ENCODE data around the gene WRNIP1.
"Not testable (repeated sequence)": the region's sequence is repeated elsewhere in the genome, so short reads cannot be mapped to it uniquely, and the experiment has no call there.

The WRNIP1 gene

DNA sequence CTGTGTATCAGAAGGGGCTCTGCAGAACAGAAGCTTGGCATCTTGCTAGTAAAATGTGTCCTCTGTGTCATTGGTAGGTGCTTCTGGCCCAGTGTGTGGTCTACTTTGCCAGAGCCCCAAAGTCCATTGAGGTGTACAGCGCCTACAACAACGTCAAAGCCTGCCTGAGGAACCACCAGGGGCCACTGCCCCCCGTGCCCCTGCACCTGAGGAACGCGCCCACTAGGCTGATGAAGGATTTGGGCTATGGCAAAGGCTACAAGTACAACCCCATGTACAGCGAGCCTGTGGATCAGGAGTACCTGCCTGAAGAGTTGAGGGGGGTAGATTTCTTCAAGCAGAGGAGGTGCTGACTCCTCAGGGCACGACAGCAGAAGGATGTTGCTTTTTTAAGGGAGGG is 19.7 kb downstream of the WRNIP1 start:
- DNase-seq (ENCODE audit: low read depth), result no peak

DNA sequence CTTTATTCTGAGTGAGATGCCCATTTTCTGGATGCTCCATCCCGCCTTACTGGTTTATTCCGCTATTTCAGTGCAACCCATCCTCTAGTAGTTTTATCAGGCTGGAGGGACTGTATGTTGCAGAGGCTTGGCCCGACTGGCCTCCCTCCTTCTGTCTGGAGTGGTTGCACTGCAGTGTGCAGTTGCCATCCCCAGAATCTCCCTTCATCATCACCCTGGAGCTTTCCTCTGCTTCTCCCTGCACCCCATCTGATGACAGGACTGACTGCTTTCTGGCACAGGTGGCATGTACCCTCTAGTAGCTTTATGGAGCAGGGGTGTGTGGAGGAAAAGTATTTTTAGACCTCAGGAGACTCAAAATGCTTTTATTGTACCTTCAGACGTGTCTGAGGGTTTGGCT is 21.1 kb downstream of the WRNIP1 start:
- no peak for DNase-seq (ENCODE audit: low read depth)

DNA sequence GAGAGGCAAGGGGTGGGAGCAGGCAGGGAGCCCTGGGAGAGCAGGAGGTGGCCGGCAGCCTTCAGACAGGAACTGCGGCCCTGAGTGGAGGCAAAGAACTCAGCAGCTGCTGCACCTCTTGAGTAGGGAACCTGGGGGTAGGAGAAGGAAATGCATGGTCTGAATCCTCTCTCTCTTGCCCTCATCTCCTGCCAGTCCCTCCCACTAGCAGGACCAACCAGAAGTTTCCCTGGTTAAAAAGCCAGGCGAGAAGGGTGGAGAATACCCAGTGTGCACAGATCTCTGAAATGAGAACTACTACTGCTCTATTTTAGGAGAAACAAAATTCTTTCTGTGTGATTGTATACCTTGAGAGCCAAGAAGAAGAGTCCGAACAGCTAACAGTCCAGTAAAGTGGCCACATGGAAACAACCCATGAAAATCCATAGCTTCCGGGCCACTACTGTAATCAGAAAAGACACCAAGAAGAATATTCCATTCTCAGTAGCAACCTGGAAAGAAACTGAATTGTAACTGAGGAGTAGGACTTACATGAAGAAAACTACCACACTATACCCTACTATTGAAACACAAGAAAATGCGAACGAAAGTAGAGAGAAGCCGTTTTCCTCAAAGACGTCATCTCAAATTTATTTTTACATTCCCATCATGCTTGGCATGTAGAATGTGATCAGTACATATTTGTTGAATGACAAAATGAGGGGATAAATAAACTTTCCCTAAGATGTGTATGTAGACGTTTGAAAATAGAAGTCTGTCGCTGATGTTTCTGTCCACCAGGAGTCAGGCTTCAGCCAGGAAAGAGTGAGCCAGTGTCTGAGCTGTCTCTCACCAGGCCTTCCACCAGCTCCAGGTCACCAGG is 25.6 kb downstream of the WRNIP1 start:
- peak; percentile 88 for DNase-seq (ENCODE audit: low read depth)

DNA sequence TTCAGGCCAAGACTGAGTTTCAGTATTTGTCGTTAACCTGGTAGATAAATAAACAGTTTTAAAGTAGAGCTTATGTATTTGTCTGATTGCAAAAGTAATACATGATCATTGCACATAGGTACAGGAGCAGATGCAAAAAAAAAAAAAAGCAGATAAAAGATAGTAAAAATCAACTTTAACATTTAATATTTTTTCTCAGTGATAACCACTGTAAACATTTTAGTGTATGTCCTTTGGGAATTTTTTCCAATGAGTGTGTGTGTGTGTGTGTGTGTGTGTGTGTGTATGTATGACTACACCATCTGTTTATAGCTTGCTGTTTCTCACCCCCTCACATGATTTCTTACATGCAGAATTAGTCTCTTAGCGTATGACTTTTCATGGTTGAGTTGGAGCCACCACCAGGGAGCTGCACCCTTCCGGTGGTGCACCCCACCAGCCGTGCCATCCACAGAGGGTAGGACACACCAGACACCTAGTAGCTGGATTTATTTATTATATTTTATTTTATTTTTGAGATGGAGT is 26.3 kb downstream of the WRNIP1 start:
- DNase-seq (ENCODE audit: low read depth), result no peak

DNA sequence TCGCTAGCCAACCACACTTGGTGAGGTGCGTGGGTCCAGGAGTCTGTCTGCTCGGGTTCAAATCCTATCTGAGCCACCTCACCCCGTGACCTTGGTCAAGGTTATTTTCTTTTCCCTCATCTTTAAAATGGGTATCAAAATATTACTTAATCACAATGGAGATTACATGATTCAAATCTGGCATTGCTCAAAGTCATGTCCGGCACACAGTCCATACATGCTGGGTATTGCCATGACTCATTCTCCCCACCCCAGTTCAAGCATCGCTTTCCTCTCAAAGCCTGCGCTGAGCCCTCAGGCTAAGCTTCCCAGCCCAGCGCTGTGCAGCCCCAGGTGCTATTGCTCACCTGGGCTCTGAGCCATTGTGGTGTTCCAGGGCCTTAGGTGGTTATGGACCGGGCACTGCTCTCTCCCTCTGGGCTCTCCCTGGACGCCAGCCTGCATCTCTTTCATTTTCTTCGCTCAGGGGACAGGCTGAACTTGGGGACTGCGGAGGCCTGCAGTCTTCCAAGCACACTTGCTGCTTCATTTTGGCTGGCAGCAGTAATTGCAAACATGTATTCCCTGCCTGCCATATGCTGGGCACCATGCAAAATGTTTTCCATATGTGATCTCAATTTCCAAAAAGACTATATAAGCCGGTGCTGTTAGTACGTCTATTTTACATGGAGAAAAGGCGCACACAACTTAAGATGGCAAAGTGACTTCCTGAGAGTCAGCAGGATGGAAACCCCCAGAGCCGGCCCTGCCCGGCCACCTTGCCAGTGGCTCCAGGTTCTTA is 27.3 kb downstream of the WRNIP1 start:
- peak; percentile 42 for DNase-seq (ENCODE audit: low read depth)

DNA sequence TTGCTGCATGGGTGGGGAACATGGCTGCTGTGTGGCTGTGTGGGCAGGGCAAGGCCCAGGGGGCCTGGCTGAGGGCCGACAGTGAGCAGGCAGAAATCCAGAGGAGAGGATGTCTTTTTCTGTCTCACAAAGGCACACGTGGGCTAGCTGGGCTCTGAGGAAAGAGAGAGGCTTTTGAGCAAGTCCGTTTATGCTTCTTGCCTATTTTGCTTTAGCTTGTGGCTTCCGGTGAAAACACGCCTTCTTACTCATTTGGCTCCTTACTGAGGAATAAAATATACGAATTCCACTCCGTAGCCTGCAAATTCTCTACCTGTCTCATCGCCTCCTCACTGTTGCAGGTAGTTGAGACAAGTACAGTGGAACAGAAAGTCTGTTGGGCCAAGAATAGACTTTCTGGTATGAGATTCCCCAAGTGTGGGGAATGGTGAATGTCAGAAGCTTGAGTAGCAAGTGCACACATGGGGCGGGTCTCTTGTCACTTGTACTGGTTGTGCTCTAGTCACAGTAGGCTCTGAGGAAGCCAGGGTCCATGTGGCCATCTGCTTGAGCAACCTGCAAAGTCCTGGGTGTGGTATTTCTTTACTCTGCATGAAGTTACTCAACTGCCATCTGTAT is 28.4 kb downstream of the WRNIP1 start:
- no peak for DNase-seq (ENCODE audit: low read depth)

DNA sequence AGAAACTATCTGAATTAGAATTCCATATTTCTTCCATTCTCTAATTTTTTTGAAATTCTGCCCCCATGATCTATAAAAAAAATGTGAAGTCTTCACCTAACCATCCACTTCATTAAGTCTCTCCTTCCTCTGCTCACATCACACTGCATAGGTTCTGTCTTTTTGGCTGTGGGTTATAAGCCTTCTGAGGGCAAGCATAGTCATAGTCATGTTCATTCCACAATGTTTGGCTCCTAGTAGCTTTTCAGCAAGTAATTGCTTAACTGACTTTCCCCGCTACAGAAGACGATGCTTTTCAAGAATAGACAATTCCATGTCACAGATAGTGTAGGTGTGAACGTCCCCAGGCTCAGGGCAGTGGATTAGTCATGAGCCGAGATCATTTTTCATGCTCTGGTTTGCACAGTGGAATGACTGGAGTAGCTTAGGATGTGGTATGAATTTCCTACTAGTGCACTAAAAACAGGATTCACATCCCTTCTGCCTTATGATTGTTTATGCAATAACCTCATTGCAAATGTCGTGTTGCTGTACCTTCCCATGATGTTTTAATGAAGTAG is 29.1 kb downstream of the WRNIP1 start:
- DNase-seq (ENCODE audit: low read depth), result peak; percentile 61

DNA sequence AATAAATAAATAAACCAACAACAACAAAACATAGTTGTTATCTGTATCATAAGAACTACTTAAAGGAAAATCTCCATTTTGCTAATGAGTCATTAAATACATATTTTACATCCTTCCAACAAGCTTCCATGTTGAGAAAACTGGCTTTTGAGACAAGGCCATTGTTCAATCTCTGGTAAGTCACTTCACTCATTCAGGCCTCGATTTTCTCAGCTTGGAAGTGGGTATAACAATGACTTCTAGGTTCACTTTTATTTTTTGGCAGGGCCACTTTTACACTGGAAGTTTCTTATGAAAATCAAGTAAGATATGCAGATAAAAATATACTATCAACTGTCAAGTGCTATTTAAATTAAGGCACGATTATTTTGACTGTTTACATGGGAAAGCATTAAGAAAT is 30.0 kb downstream of the WRNIP1 start:
- no peak for DNase-seq (ENCODE audit: low read depth)

DNA sequence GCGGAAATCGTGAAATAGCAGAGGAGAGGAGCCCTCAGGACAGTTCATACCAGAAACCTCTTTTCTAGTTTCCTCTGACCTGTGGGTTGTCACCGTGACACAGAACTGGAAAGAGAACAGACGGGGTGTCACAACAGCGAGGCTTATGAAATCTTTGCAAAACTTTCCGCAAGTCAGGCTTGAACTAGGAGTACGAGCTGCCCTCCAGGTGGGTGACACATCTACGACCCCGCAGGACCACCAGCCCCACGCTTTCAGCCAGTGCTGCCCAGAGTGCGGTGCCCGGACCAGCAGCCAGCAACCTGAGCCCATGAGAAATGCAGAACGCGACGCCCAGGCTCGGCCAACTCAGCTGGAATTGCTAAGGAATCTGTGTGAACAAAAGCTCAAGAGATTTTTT is 30.8 kb downstream of the WRNIP1 start:
- DNase-seq (ENCODE audit: low read depth), result no peak

DNA sequence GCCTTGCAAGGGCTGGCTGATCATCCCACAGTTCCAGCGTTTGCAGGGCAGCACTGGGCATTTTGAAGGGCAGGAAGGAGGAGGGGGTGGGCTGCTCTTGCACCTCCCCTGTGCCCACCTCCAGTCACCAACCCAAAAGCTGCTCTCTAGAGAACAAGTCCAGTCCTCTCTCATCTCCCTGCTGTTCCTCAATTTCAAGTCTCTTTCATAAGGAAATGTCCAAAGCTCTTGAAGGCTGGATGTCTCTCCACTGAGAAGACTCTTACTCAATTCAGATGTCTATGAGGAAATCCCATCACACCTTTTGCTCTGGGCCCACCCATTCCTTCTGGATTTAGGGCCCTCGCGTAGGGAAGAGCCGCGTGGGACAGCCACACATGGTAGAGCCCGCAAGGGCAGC is 31.7 kb downstream of the WRNIP1 start:
- no peak for DNase-seq (ENCODE audit: low read depth)

DNA sequence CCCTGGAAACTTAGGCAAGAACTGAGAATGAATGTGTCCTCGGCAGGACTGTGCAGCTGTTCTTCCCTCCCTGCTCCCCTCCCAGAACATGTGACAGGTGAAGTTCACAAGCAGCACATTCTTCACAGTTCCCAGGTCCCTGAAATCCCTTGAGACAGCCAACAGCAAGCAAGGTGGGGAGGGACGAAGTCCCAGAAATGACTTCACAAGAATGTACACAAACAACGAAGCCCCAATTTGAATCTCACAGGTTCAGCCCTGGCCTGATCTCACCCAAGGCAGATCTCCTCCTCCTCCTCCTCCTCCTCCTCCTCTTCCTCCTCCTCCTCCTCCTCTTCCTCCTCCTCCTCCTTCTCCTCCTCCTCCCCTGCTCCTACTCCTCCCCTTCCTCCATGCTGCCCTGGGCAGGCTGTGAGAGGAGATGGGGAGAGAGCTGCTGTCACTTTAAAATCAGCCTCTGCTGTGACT is 32.4 kb downstream of the WRNIP1 start:
- DNase-seq (ENCODE audit: low read depth), result no peak

DNA sequence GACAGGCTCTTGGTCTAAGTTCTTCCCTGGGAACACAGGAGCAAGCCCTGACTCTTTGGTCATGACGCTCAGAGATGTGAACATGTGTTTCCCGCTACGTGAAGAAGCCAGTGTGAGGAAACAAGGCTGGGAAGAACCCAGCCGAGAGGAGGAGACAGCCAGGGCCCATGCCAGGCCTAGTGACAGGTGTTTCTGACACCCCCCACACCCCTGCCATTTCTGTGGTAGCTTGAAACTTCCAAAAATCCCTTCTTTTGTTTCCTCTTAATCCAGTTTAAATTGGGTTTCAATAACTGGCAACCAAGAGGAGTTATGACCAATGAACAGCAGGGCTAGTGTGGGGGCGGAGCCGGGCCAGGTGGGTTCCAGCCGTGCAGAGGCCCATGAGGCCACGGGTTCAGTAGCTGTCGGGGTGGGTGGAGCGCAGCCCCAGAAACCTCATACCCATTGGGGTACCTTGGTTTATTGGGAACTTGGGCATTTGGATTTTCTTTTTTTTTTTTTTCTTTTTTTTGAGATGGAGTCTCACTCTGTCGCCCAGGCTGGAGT is 33.5 kb downstream of the WRNIP1 start:
- DNase-seq (ENCODE audit: low read depth), result no peak

DNA sequence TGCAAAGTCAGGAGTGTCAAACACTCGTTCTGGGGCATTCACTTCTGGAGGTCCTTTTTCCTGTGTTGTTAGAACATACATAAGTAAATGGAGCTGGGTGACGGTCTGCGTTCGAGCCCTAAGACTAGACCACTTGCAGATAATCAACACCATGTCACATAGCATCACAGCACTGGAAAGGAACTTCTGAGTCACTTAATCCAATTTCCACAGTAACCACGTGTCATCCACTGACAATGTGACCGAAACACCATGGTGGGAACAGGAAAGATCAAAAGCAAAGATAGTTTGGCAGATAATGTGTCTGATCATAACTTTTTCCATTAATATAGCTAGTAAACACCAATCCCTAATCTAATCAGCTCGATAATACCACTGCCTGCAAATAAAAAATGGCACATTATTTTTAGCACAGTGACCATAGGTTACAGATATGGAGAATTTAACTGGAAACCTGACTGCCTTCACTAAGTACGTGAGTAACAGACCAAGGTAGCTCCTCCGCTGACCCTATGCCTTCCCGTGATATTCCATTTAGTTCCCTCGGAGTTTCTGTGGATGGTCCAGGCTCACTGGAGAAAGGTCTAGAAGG is 34.8 kb downstream of the WRNIP1 start:
- peak; percentile 18 for DNase-seq (ENCODE audit: low read depth)

DNA sequence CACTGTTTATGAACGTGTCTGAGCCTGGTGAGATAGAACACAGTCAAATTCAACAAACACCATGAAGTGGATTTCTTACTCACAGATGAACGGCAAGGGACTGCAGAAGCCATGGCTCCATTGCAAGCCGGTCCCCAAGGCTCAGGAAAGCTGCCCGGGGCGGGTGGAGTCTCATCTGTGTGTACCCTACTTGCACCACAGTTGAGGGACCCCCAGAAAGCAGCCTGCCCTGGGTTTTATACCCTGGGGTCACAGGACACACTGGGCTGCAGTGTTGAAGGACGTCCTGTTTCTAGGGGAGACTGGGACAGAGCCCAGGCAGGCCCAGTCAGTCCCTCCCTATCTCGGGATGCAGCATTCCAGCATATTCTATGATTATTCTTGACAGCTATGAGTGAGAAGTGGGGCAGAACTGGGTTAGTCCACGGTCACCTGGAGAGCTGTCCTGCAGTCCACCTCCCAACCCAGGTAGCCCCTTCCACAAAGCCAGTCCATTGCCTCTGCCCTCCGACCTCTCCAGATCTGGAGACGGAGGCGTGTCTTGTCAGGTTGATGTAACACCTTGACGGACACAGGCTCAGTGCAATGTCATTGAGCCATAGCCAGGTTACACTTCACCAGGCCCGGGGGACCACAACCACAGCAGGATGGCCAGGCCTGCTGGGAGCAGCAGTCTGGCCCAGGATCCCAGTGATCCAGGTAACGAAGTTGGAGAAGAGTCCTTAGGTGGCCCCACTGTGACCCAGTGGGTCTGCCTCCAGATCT is 35.5 kb downstream of the WRNIP1 start:
- DNase-seq (ENCODE audit: low read depth), result no peak

DNA sequence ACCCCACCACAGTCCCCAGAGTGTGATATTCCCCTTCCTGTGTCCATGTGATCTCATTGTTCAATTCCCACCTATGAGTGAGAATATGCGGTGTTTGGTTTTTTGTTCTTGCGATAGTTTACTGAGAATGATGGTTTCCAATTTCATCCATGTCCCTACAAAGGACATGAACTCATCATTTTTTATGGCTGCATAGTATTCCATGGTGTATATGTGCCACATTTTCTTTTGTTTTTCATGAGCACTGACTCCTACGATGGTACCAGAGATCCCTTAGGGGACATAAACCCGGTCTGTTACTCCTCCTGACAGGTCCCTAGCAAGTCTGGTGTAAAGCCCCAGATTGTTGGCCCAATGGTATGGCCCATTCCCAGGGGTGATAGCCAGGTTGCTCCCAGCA is 36.5 kb downstream of the WRNIP1 start:
- DNase-seq (ENCODE audit: low read depth), result not testable (repeated sequence)

DNA sequence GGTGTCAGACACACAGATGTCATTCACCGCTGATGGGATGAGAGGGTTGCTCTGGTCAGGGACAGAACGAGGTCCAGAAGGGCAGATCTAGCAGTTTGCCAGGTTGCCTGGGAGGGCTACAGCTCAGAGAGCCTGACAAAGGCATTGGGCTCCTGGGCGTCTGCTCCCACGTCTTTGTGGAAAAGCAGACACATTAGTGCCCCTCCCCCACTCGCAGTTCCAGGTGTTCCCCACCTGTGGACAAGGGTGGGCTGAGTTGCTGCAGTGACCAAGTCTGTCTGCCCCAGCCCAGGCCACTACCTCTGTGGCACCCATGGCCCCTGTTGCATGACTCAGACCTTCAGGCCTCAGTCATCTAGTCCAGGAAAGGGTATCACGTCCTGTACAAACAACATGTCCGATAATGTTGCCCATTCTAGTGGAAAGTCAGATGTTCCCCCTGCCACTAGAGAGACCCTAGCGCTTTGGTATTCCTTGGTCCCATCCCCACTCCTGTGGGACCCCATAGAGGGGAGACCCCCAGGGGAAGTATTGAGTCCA is 37.4 kb downstream of the WRNIP1 start:
- DNase-seq (ENCODE audit: low read depth), result no peak

DNA sequence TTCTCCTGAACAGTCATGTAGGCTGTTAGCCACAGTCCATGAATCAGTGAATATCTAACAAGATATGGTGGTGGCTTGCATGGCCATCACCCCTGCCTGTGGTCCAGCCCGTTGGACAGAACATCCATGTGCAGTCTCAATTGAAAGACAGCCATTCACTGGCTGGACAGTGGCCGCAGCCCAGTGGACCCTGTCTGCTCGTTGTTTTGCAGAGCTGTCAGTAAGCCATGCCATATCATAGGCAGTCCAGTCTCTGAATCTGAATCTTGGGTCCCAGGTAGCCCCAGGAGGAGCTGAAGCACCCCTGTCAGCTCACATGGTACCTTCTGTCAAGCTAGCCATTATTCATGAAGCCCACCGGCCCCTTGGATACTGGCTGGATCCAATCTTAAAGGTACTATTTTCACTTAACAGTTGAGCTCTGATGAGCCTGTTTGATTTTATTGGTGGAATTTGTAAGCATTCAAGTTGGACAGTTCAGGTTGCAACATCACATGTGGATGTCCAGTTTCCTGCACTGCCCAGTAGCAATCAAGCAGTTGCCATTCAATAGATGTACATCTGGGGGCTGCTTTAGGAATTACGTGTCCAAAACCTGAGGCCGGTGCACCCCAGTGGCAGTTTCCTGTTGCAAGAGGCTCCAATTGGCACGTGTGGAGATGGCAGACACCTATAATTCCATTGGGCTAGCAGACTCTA is 38.7 kb downstream of the WRNIP1 start:
- DNase-seq (ENCODE audit: low read depth), result no peak

DNA sequence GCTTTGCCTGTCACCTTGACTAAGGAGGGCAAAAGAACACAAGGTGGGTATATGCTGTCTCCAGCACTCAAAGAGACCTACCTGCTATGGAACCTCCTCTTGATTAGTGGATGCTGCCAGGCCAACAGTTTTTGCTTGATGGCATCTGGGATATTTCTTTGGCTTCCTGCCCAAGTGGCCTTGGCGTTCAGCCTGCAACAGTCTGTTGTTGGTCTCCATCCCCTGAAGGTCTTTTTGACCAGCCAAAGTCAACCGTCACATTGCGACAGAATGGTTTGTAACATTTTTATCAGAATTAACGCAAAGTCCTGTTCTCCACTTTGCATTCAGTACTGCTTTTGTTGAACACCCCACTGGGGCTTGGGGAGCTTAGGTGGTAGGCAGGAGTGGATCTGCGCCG is 39.3 kb downstream of the WRNIP1 start:
- DNase-seq (ENCODE audit: low read depth), result no peak

DNA sequence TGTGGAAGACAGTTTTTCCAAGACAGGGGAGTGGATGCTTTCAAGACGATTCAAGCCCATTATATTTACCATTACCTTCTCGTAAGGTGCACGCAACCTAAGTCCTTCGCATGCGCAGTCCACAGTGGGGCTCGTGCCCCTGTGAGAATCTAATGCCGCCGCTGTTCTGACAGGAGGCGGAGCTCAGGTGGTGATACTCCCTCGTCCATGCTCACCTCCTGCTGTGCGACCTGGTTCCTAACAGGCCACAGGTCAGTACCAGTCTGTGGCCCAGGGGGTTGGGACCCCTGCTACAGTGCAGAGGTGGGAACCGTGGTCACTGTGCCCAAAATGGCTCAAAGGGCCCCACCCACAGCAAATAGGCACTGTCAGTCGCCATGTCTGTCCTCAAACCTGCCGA is 39.8 kb downstream of the WRNIP1 start:
- DNase-seq (ENCODE audit: low read depth), result no peak

DNA sequence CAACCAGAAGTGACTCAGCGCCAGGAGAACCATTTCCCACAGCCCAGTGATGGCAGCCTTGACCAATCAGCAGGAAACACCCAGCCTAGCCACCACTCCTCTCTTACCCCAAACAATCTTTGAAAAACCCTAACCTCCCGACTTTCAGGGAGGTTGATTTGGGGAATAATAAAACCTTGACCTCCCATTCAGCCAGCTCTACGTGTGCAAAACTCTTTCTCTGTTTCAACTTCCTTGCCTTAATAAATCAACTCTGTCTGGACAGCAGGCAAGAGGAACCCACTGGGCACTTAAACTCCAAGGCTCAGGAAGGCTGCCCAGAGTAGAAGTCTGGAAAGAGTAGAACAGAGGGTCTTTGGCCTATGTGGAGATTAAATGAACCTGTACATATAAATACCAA is 41.5 kb downstream of the WRNIP1 start:
- no peak for DNase-seq (ENCODE audit: low read depth)
